Activated CD4-positive, alpha-beta T cell treated with anti-CD3 and anti-CD28 coated beads for 36 hours (primary cell): ENCODE measurements around the gene PACSIN2. TPM values are rescaled to one million over a fixed set of nuclear protein-coding genes. Genes with fewer than 3 reads are reported as not detected.
"Not testable (repeated sequence)": the region's sequence is repeated elsewhere in the genome, so short reads cannot be mapped to it uniquely, and the experiment has no call there.

Experiments
- ATAC-seq: fragments of 200-7000 bp; cut with Tn5 transposase; one replicate; pipeline ENCODE4 v1.10.0; 2021; ENCODE audit warnings: mild to moderate bottlenecking, moderate library complexity
- CTCF ChIA-PET: fragments of 350-600 bp; sonication (Branson Sonifier 250); formaldehyde crosslinking; loops from one replicate; lab custom pipeline; 2021; ENCODE audit warnings: antibody characterized with exemption; lab: Charles Lee
- POLR2A ChIA-PET: fragments of 350-600 bp; sonication (Branson Sonifier 250); formaldehyde crosslinking; loops from one replicate; lab custom pipeline; 2021; ENCODE audit warnings: antibody characterized with exemption, inconsistent platforms; lab: Charles Lee
- DNase-seq: peaks from one replicate; pipeline ENCODE4 v3.0.0-alpha.2; 2020
- H3K27ac Mint-ChIP-seq: one replicate; pipeline ENCODE4 v1.8.0; 2021; ENCODE audit warnings: mixed read lengths
- H3K27me3 Mint-ChIP-seq: one replicate; pipeline ENCODE4 v1.8.0; 2021; ENCODE audit warnings: mixed read lengths
- H3K36me3 Mint-ChIP-seq: one replicate; pipeline ENCODE4 v1.8.0; 2021; ENCODE audit warnings: low read depth, mixed read lengths
- H3K4me1 Mint-ChIP-seq: one replicate; pipeline ENCODE4 v1.8.0; 2021; ENCODE audit warnings: mixed read lengths
- H3K4me3 Mint-ChIP-seq: one replicate; pipeline ENCODE4 v1.8.0; 2021; ENCODE audit warnings: mild to moderate bottlenecking, moderate library complexity, mixed read lengths
- H3K9me3 Mint-ChIP-seq: one replicate; pipeline ENCODE4 v1.8.0; 2021; ENCODE audit warnings: low read depth, mixed read lengths
- intact Hi-C, 2 experiments: fragments of 100-400 bp; cut with DNase I in 1 of 2; cut with micrococcal nuclease in 1 of 2; formaldehyde crosslinking; loops; one replicate each; pipeline versions ENCODE4 v1.14.2 to v1.15.1; 2022 to 2024; cut with DNase I, micrococcal nuclease
- total RNA-seq, 2 experiments: library from RNA; stranded (reverse); gene quantifications; one replicate each; pipeline ENCODE4 v1.2.3, GENCODE V29; 2021

Gene PACSIN2
- total RNA-seq, 2 experiments from 2014 or later: 27.9 to 28.1 TPM

DNA sequence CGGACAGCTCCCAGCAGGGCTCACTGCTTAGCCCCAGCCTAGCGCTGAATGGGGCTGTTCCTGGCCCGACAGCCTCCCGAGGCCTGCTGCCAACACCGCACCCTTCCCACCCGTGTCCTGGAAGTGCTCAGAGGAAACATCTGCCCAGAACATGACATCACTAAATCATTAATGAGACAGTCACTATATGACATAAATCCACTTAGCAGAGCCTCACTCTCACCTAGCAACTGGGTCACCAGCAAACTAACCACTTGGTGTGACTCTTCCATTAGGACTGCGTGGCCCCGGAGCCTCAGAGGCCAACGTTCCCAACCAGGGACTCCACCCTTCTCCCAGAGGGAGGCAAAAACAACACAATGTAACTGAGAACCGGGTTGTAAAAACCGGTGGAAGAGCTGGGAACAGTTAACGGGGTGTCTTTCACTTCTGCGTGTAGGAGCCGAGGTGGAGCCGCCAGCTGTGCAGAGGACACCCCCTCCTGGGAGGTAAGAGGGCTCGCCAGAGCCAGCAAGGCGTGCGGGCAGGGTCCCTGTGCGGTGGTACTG lies 21.4 kb upstream of the PACSIN2 start:
- ChIA-PET CTCF (interaction anchor here (1.1 kb wide), 1 partner anchor 167 kb away, joined by 3 read pairs; no protein-coding TSS in a partner anchor), POLR2A (no interaction called here)
- DNase-seq: no peak
- Mint-ChIP-seq H3K27ac (no peak overlapping the region), H3K36me3 (no peaks in the 10 kb centered on the region), H3K27me3 (no peaks in the 10 kb centered on the region), H3K4me1 (peaks cover 4% of the 10 kb centered on the region), H3K4me3 (no peak overlapping the region), H3K9me3 (no peaks in the 10 kb centered on the region)
- intact Hi-C loops: no loop called here
- no peak for ATAC-seq

GRCh38 chr22:43035250-43035649 lies 20.3 kb upstream of the PACSIN2 start:
- Mint-ChIP-seq H3K4me1 (peaks cover 4% of the 10 kb centered on the region), H3K36me3 (no peaks in the 10 kb centered on the region), H3K4me3 (no peak overlapping the region), H3K27me3 (no peaks in the 10 kb centered on the region), H3K27ac (no peak overlapping the region), H3K9me3 (no peaks in the 10 kb centered on the region)
- intact Hi-C loops: no loop called here
- CTCF ChIA-PET: no interaction called here
- ATAC-seq (no peak), DNase-seq (no peak)
- POLR2A ChIA-PET: no interaction called here

DNA sequence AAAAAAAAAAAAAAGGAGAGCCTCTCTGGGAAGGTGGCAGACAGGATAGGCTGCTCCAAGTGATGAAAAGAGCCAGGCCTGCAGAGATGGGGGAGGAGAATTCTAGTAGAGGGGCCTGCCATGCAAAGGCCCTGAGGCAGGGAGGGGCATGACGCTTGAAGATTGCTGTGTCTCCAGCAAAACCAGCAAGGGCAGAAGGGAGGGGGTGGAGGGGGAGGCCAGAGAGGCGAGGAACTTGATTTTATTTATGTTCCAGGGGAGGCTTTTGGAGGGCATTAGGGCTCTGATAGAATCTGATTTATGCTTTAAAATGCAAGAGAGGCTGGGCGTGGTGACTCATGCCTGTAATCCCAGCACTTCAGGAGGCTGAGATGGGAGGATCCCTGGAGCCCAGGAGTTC lies 16.7 kb upstream of the PACSIN2 start:
- ChIA-PET POLR2A (no interaction called here), CTCF (no interaction called here)
- Mint-ChIP-seq H3K9me3 (no peaks in the 10 kb centered on the region), H3K4me3 (no peak overlapping the region), H3K4me1 (peaks cover 4% of the 10 kb centered on the region), H3K27ac (no peak overlapping the region), H3K27me3 (no peaks in the 10 kb centered on the region), H3K36me3 (no peaks in the 10 kb centered on the region)
- intact Hi-C loops: loop anchor here in 1 of 2 experiments (5.0 kb wide), 1 partner anchor 249 kb away; no protein-coding TSS in a partner anchor
- no peak for ATAC-seq
- DNase-seq: no peak

DNA sequence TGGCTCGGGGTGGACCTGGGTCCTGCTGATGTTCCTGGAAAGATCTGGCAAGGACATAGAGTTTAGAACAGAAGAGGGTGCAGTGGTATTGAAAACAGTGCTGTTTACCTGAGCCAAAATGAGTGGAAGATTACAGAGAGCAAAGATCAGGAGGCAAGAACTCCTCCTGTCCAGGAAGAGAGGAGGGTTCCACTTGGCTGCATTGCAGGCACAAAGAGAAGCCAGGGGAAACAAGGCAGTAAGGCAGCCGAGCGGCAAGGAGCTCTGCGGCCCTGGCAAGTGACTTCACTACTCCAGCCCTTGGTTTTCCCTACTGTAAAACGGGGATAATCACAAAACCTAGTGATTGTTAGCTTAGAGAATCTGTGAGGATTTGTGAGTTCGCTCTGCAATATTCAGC lies 3.7 kb upstream of the PACSIN2 start:
- H3K27ac Mint-ChIP-seq: no peak overlapping the region
- DNase-seq (no peak), ATAC-seq (no peak)
- ChIA-PET POLR2A (interaction anchor here (1.2 kb wide), 1 partner anchor 11 kb away, joined by 3 read pairs; no protein-coding TSS in a partner anchor), CTCF (interaction anchor here (0.6 kb wide), 2 partner anchors 10 to 123 kb away, joined by 3 to 4 read pairs; no protein-coding TSS in a partner anchor)
- H3K27me3 Mint-ChIP-seq: no peaks in the 10 kb centered on the region
- no peaks in the 10 kb centered on the region for H3K36me3 Mint-ChIP-seq
- no peak overlapping the region for H3K4me3 Mint-ChIP-seq
- H3K9me3 Mint-ChIP-seq: no peaks in the 10 kb centered on the region
- intact Hi-C loops: loop anchor here in 1 of 2 experiments (10.0 kb wide), 1 partner anchor 154 kb away; no protein-coding TSS in a partner anchor
- H3K4me1 Mint-ChIP-seq: peaks cover 9% of the 10 kb centered on the region

- peaks cover 17% of the 10 kb centered on the region for H3K4me1 Mint-ChIP-seq
- CTCF ChIA-PET: interaction anchor here (0.5 kb wide), 1 partner anchor 20 kb away, joined by 3 read pairs; no protein-coding TSS in a partner anchor
- POLR2A ChIA-PET: interaction anchor here (1.2 kb wide), 1 partner anchor 10 kb away, joined by 3 read pairs; no protein-coding TSS in a partner anchor
- ATAC-seq (no peak), DNase-seq (no peak)
- intact Hi-C loops: loop anchor here in 1 of 2 experiments (10.0 kb wide), 1 partner anchor 153 kb away; no protein-coding TSS in a partner anchor
- no peaks in the 10 kb centered on the region for H3K27me3 Mint-ChIP-seq
- no peak overlapping the region for H3K27ac Mint-ChIP-seq
- no peak overlapping the region for H3K4me3 Mint-ChIP-seq
- no peaks in the 10 kb centered on the region for H3K36me3 Mint-ChIP-seq
- H3K9me3 Mint-ChIP-seq: no peaks in the 10 kb centered on the region
Measured at GRCh38 chr22:43017525-43018460, 2.8 kb upstream of the PACSIN2 start.

- H3K36me3 Mint-ChIP-seq, ATAC-seq, H3K9me3 Mint-ChIP-seq, H3K27me3 Mint-ChIP-seq, H3K4me3 Mint-ChIP-seq, H3K27ac Mint-ChIP-seq, DNase-seq: not testable (repeated sequence)
- ChIA-PET CTCF (interaction anchor here (0.7 to 1.6 kb wide), 2 partner anchors 15 to 170 kb away, joined by 3 to 4 read pairs; no protein-coding TSS in a partner anchor), POLR2A (interaction anchor here (0.7 to 1.2 kb wide), 2 partner anchors 70 to 401 kb away, joined by 3 read pairs; no protein-coding TSS in a partner anchor)
- H3K4me1 Mint-ChIP-seq: peaks cover 20% of the 10 kb centered on the region
- intact Hi-C loops: loop anchor here in 1 of 2 experiments (10.0 kb wide), 1 partner anchor 151 kb away; no protein-coding TSS in a partner anchor
Measured at GRCh38 chr22:43016150-43016549, 1.2 kb upstream of the PACSIN2 start.

DNA sequence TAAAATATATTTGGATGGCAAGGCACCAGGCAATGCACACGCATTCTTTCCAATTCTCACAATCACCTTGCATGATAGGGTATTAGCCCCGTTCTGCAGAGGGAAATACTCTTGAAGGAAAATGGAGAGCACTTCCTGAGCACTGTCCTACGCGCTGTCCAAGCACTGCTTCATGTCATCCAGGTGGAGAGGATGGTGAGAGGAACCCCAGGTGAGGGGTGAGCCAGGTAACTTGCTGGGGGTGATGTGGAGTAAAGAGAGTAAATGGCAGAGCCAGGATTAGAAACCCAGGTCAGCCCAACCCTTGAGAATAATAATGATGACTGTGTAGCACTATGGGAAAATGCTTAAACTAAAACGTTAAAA lies 711 bp upstream of the PACSIN2 start:
- intact Hi-C loops: loop anchor here (1.0 to 10.0 kb wide), 9 partner anchors 15 to 400 kb away; partner anchors contain the start of genes ARFGAP3 (in 1 of the 2), CYB5R3 (in 1 of the 2), TTLL1 (in 1 of the 2) and TTLL12 (in 1 of the 2)
- peak; percentile 1 for ATAC-seq
- Mint-ChIP-seq H3K9me3 (no peaks in the 10 kb centered on the region), H3K27ac (peak overlapping the region; percentile 82), H3K4me1 (peaks cover 21% of the 10 kb centered on the region), H3K36me3 (no peaks in the 10 kb centered on the region), H3K4me3 (peak overlapping the region; percentile 90), H3K27me3 (no peaks in the 10 kb centered on the region)
- POLR2A ChIA-PET: interaction anchor here (0.6 to 1.2 kb wide), 7 partner anchors 8 to 400 kb away, joined by 3 to 5 read pairs (median 4); no protein-coding TSS in a partner anchor
- CTCF ChIA-PET: interaction anchor here (0.7 to 1.6 kb wide), 3 partner anchors 15 to 170 kb away, joined by 3 to 4 read pairs (median 3); no protein-coding TSS in a partner anchor
- DNase-seq: no peak

DNA sequence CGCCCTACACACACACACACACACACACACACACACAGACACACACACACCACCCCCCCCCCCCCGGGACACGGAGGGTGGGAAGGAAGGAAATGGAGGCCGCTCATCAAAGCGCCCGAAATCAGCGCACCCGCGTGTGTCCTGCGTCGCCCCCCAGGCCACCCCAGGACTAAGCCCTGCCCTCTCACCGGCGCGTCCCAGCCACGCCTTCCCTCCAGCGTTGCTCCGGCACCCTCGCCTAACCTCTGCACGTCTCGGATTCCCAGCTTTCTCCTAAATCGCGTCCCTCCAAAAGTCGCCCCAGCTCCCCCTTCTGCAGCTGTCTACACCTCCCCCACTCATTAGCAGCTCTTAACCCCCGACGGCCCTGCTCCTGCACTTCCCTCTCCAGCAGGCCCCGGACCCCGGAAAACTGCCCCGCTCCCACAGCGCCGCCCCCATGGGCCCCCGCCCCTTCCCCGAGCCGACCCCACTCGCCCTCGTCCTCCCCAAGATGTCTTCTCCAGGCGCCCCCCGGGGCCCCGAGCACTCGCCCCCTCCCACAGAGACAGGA lies 557 bp downstream of the PACSIN2 start:
- Mint-ChIP-seq H3K4me3 (peak overlapping the region; percentile 90), H3K4me1 (peaks cover 21% of the 10 kb centered on the region), H3K27me3 (no peaks in the 10 kb centered on the region), H3K36me3 (no peaks in the 10 kb centered on the region), H3K9me3 (no peaks in the 10 kb centered on the region), H3K27ac (peak overlapping the region; percentile 73)
- POLR2A ChIA-PET: interaction anchor here (1.2 kb wide), 1 partner anchor 14 kb away, joined by 4 read pairs; no protein-coding TSS in a partner anchor
- peak; percentile 56 for DNase-seq
- ATAC-seq: peak; percentile 8
- CTCF ChIA-PET: interaction anchor here (0.6 to 2.7 kb wide), 3 partner anchors 11 to 383 kb away, joined by 3 to 10 read pairs (median 7); no protein-coding TSS in a partner anchor
- intact Hi-C loops: loop anchor here (2.0 to 10.0 kb wide), 3 partner anchors 14 to 150 kb away; no protein-coding TSS in a partner anchor

- ChIA-PET POLR2A (interaction anchor here (0.5 to 1.4 kb wide), 3 partner anchors 13 to 363 kb away, joined by 3 to 5 read pairs (median 3); no protein-coding TSS in a partner anchor), CTCF (interaction anchor here (1.1 to 2.7 kb wide), 3 partner anchors 10 to 20 kb away, joined by 3 to 10 read pairs (median 7); no protein-coding TSS in a partner anchor)
- no peak for ATAC-seq
- Mint-ChIP-seq H3K9me3 (no peaks in the 10 kb centered on the region), H3K36me3 (no peaks in the 10 kb centered on the region), H3K27me3 (no peaks in the 10 kb centered on the region), H3K27ac (peak overlapping the region; percentile 71), H3K4me3 (peak overlapping the region; percentile 90), H3K4me1 (peaks cover 26% of the 10 kb centered on the region)
- intact Hi-C loops: loop anchor here (2.0 to 10.0 kb wide), 3 partner anchors 13 to 149 kb away; no protein-coding TSS in a partner anchor
- DNase-seq: peak; percentile 30
Measured at GRCh38 chr22:43013355-43014315, 1.3 kb downstream of the PACSIN2 start.
